Measurements from ENCODE around the gene PLEKHN1.
A peak's percentile ranks its signal among the peaks of the same experiment; 100 is the strongest.

Gene PLEKHN1

GRCh38 chr1:966135-966703 lies at the start of gene PLEKHN1:
Gene PLEKHN1 (plus strand): TSS chr1:966482. CDS start chr1:966532, 50 bp downstream.
- no peak for DNase-seq

GRCh38 chr1:917076-917459 lies 49.2 kb upstream of the PLEKHN1 start:
- DNase-seq: no peak

DNA sequence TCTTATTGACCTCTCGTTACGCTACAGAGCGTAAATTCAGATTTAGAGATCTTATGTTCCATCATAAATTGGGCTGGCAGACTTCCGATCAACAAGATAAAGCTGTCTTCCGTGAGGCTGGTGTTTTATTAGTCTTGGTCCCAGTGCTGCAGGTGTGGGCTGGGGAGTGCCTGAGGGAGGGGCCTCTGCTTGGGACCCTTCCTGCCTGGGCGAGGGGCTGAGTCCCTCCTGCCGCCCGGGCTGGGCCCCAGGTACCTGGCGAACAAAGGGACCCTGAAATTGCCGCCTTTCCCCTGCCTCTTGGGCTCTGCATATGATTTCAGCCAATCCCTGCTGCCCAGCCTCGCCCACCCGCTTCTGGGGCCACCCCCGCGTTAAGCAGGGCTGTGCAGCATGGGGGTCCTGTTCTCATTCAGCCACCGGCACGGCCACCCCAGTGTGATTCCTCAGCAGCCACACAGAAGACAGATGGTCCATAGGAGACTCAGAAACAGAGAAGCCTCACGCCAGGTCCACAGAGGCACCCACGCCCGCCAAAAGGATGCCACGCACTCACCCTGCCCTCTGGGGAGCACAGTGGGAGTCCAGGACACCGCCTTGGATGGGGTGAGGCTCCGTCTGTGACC lies 48.7 kb upstream of the PLEKHN1 start:
- DNase-seq: no peak

- DNase-seq: no peak
These were observed 47.9 kb upstream of the PLEKHN1 start for GRCh38 chr1:918353-918752.

- no peak for DNase-seq
These were observed 47.4 kb upstream of the PLEKHN1 start for GRCh38 chr1:918843-919242.

GRCh38 chr1:919271-919872 lies 46.9 kb upstream of the PLEKHN1 start:
- no peak for DNase-seq

GRCh38 chr1:920010-920409 lies 46.3 kb upstream of the PLEKHN1 start:
- DNase-seq: no peak

DNA sequence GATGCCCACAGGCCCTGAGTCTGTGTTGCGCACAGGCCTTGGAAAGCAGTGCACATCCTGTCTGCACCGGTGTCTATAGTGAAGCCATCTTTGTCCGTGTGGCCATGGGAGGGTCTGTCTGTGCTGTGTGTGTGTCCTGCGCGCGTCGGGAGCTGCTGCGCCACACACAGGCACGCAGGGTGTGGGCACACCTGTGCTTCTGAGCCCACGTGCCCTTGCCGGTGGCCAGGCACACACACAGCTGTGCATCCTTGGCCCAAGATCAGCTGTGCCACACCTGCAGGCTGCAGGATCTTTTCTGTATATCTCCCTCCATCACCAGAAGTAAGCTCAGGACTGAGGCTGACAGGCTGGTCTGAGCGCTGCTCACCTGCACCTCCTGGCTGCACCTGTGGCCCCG lies 45.8 kb upstream of the PLEKHN1 start:
- no peak for DNase-seq

DNA sequence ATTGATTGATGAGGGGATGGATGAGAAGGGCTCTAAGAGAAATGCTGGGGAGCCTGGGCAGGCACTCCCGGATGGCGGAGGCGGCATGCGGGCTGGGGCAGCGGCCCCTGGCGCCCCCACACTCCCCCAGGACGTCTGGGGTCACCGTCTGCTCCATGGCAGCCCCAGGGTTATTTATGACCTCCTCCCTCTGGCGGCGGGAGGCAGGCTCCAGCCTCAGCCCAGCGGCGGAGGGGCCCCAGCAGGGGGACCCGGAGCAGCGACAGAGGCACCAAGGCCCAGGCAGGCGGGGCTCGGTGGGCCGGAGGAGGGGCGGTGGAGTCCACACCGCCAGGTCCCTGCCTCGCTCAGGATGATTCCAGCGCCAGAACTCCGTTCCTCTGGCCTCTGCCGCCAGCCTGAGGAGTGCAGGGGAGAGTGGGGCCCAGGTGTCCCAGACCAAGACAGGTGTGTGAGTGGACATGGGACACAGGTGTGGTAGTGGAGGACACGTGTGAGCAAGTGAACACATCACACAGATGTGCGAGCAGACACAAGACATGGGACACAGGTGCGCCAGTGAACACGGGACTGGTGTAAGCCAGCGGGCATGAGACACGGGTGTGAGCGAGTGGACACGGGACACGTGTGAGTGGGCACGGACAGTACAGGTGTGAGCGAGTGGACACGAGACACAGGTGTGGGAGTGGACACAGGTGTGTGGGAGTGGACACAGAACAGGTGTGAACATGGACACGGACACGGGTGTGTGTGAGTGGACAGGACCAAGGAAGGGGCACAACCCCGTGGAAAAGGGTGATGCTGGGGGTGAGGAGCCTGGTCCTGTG lies 45.1 kb upstream of the PLEKHN1 start:
- peak; percentile 42 for DNase-seq

- peak; percentile 71 for DNase-seq
These were observed 42.9 kb upstream of the PLEKHN1 start, which contains the start of gene SAMD11 for GRCh38 chr1:923131-923990. Gene SAMD11 (plus strand): TSS chr1:923923. CDS start chr1:924432, 509 bp downstream.

- DNase-seq: no peak
These were observed 42.2 kb upstream of the PLEKHN1 start for GRCh38 chr1:923991-924655.

GRCh38 chr1:924656-925560 lies 41.4 kb upstream of the PLEKHN1 start:
- no peak for DNase-seq

GRCh38 chr1:925561-926421 lies 40.5 kb upstream of the PLEKHN1 start:
- DNase-seq: no peak

- no peak for DNase-seq
These were observed 39.0 kb upstream of the PLEKHN1 start for GRCh38 chr1:927234-927633.

- DNase-seq: no peak
These were observed 38.5 kb upstream of the PLEKHN1 start for GRCh38 chr1:927748-928147.

- no peak for DNase-seq
These were observed 37.2 kb upstream of the PLEKHN1 start for GRCh38 chr1:928825-929661.

DNA sequence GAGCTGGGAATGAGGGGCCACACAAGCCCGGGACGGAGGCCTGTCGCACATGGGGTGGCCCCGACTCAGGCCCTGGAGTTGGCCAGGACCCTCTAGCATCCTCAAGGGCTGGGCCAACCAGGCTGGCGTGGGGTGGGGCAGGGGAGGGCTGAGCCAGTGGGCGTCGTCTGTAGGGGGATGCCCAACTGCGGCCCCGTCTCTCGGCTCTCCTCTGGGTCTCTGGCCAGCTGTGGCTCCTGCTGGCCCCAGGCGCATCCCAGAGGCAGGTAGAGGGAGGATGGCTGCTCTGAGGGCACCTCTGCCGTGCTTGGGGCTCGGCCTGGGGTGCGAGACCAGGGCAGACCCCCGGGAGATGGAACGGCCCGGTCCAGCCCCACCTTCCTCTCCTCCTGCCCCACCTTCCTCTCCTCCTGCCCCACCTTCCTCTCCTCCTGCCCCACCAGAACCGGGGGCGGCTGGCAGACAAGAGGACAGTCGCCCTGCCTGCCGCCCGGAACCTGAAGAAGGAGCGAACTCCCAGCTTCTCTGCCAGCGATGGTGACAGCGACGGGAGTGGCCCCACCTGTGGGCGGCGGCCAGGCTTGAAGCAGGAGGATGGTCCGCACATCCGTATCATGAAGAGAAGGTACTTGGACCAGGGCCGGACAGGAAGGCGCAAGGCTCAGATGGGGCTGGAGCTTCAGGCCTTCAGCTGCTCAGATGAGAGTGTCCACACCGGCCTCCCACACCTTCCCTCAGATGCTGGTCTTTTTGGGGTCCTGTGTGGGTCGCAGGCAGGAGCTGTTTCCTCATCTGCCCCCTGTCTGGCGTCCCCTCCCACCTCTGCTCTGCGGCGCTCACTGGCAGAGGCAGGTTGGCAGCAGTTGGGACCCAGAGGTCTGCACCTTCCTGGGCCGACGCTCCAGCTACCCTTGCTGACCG lies 36.3 kb upstream of the PLEKHN1 start:
- DNase-seq: no peak

DNA sequence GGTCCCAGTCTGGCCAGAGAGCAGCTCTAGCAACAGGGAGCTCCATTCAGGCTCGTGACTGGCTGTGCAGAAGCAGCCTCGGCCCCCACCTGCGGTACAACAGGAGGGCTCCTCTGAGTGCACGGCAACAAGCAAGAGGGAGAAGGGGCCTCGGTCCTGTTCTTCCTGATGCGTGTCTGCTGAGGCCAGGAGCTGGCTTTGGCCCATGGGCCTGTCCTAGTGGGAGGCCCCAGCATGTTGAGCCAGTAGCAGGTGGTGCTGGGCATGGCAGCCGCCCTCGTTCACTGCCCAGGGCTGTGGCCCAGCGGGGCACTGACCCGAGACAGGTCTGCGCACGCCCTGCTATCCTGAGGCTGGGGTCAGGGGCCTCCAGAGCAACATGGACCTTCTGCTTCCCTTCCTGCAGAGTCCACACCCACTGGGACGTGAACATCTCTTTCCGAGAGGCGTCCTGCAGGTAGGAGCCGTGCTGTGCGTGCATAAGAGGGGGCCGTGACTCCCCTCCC lies 35.6 kb upstream of the PLEKHN1 start:
- DNase-seq: no peak

Measured in activated naive CD4-positive, alpha-beta T cell treated with anti-CD3 and anti-CD28 coated beads, Interleukin-2, amount 50 U/mL, for 16 hours (primary cell).